Smooth muscle cell of the brain vasculature (primary cell): ENCODE measurements around the gene TAF1B.

Experiments used
- DNase-seq: peaks from one replicate; pipeline ENCODE4 v3.0.0-alpha.2; 2012; ENCODE audit warnings: low read depth, low spot score

TAF1B gene

GRCh38 chr2:9807555-9808305, 35.5 kb upstream of the TAF1B start:
- DNase-seq = no peak

DNA sequence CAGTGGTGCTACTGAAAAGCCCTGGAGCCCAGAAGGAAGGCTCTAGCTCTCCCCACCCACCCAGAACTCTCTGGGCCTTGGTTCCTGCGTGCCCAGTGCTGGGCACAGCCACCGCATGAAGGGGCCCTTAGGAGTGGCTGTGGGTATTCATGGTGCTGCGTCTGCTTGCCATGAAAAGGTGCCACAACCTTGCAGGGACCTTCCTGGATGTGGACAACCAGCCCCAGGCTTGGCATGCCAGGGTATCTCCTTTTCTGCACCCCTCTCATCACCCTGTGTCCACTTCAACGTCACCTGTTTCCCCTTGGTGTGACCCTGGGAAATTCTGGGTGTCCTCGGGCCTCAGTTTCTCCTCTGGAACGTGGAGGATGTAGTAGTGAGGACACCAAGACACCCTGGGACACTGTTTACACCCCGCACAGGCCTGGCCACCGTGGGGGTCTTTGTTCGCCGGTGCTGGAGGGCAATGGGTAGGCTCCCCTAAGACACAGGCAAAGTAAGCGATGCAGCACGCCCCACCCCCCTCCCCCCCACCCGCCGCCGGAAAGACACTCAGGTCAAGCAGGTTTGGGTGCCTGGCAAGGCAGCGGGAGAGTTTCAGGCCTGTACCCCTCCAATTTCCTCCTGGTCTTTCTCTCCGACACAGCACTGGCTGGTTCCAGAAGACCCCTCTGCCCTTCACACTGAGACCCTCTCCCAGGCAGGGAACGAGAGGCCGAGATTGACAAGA, 34.8 kb upstream of the TAF1B start:
- no peak for DNase-seq

GRCh38 chr2:9809064-9809356, 34.3 kb upstream of the TAF1B start:
- DNase-seq = no peak

DNA sequence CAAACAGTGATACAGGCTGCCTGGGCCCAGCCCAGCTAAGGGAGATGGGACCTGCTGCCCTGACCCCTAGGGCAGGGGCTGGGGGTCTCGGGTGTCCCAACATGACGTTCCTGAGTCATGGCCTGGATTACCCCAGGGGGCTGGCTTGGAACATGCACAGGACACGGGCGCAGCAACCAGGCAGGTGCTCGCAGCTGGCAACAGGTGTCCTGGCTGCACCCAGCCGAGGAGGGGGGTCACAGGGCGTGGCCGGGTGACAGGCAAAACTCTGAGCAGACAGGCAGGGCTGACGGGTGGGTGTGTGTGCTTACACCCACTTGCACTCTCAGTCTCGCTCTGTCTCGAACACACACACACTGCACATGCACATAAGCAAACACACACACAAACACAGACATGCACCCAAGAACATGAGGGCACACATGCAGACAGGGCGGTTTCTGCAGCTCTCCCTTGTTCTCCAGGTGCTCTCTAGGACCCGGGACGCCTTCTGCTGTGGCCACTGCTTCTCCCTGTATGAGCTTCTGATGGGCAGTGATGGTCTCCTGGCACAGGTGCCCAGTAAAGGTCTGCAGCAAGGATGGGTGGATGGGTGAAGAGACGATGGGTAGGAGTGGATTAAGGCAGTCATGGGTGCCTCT, 33.7 kb upstream of the TAF1B start:
- no peak for DNase-seq

DNA sequence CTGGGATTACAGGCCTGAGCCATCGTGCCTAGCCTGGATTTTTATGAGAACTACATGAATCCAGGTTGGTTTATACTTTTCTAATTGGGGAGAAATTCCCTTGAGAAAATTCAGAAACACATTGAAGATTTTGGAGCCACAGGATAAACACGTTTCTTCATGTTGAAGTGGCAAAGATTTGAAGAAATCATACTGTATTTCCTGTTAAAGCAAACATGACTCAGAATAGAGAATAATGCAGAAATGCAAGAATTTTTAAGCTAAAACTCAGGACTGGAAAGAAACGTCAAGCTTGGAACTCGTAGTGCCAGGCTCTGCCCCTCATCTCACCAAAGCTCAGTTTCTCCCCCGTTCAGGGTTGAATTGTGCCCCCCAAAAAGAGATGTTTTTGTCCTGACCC, 32.1 kb upstream of the TAF1B start:
- DNase-seq = no peak

GRCh38 chr2:9811679-9812511, 31.4 kb upstream of the TAF1B start:
- DNase-seq = no peak

- no peak for DNase-seq
These were observed 30.3 kb upstream of the TAF1B start for GRCh38 chr2:9812945-9813311.

DNA sequence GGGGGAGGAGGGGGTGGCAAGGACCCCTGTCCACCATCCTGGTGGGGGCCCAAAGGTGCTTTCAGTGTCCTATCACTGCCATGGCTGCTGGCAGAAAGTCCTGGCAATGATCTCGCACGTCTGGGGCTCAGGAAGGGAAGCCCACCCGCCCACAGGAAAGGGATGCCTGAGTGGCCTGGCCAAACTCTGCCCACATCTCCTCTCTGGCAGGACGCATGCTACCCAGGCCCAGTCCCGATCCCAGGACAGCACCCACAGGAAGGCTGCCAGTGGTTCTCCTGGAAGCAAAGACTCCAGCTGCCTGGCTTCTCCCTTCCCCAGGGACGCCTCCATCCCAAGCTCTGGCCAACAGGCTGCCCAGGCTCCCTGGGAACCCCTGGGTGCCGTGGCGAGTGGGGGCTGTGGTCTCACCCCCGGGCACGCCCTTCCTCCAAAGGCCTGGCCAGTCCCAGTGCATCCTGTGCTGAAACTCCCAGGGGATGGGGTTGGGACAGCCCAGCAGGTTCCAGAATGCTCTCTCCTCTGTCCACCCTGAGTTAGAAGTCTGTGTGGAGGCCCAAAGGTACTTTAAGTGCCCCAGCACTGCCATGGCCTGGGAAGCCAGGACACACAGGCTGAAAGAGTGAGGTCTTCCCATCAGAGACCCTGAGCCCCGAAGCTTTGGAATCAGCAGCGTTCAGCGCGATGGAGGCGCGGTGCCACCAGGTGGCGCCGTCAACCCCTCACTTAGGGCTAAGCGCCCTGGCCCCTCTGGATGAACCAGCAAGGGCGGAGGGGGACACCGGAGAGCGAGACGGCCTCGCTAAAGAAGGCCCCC, 29.8 kb upstream of the TAF1B start:
- peak; percentile 20 for DNase-seq

DNA sequence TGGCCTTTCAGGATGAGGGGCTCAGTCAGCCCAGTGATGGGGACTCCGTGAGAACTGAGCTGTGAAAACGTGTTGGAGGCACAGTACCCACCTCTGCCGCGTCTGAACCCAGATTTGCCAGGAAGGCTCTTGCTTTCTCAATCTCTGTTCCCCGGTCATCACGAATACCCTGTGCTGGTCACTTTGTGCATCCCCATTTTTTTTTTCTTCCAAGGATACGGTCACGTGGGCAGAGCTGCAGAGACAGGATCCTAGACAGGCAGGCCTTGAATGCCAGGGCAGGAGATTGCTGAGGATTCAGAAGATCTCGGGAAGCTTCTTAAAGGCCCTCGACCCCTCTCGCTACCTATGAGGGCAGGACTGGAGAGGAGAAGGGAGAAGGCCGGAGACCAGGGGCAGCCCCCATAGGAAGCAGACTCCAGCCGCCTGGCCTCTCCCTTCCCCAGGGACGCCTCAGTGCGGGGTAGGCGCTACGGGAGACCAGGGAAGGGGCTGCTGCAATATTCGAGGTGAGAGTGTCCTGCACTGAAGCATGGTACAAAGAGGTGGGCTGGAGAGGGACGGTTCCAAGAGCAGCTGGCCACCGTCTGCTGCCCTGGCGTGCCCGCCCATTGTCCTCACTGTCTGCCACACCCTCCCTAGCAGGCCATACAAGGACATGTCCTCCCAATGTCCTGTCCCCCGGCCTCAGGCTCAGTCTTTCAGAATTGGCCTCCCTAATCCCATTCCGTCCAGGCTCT, 29.0 kb upstream of the TAF1B start:
- DNase-seq = no peak

DNA sequence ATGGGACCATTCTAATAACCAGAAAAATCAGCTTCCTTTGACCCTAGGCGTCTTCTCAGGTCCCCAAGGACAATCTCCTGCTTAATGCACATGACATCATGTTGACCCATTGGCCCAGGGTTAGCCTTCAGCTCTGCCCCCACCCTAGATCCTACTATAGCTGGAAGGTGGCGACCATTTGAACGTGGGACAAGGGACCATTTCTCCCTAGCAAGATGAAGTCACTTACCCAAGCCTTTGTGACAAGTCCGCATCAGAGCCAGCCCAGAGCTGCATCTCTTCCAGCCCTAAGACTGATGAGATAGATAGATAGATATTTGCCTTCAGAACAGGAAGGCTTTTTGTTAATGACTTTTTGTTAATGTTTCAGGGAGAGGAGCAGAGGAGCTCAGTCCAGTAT, 28.2 kb upstream of the TAF1B start:
- no peak for DNase-seq

- DNase-seq = no peak
These were observed 27.4 kb upstream of the TAF1B start for GRCh38 chr2:9815844-9816279.

- DNase-seq = no peak
These were observed 25.2 kb upstream of the TAF1B start for GRCh38 chr2:9818097-9818496.

DNA sequence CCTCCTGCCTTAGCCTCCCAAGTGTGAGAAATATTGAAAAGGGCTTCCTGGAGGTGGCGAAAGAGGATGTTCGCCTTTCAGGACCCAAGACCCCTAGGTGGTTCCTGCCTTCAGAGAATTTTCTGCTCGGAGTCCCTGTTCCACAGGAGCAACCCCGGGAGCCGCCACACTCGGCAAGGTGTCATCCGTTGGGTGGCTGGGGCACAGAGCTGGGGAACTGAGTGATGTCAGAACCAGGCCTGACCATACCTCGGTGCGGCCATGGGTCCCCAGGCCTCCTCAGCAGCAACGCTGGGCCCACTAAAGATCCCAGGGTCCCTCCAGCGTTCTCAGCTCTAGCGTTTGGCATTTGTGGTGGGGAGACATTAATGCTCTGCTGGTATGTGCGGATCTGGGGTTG, 23.7 kb upstream of the TAF1B start:
- no peak for DNase-seq

GRCh38 chr2:9820020-9820973, 23.0 kb upstream of the TAF1B start:
- DNase-seq = no peak

GRCh38 chr2:9821805-9822445, 21.3 kb upstream of the TAF1B start:
- no peak for DNase-seq

GRCh38 chr2:9824441-9824840, 18.8 kb upstream of the TAF1B start:
- DNase-seq = no peak

- no peak for DNase-seq
These were observed 18.1 kb upstream of the TAF1B start for GRCh38 chr2:9824956-9825720.

GRCh38 chr2:9826208-9826607, 17.1 kb upstream of the TAF1B start:
- no peak for DNase-seq
